HepG2 (cell line): ENCODE results near the gene NUCB1. TPM values are rescaled to one million over a fixed set of nuclear protein-coding genes. Genes with fewer than 3 reads are reported as not detected.
A peak's percentile ranks its signal among the peaks of the same experiment; 100 is the strongest.

Experiments
- CC2D1A ChIP-seq: sonication (generic); formaldehyde crosslinking; IDR thresholded peaks from 2 replicates; pipeline ENCODE4 v1.8.1; 2023; ENCODE audit warnings: mild to moderate bottlenecking, missing genetic modification reagents
- EEA1 ChIP-seq: sonication (generic); formaldehyde crosslinking; IDR thresholded peaks from 2 replicates; pipeline ENCODE4 v1.5.1; 2020; ENCODE audit warnings: mild to moderate bottlenecking, missing genetic modification reagents, borderline replicate concordance
- FOXC1 ChIP-seq: sonication (generic); formaldehyde crosslinking; IDR thresholded peaks from 2 replicates; pipeline ENCODE4 v1.8.0; 2022; ENCODE audit warnings: mild to moderate bottlenecking, missing genetic modification reagents, borderline replicate concordance
- MAFG ChIP-seq: sonication (generic); formaldehyde crosslinking; IDR thresholded peaks from 2 replicates; pipeline ENCODE4 v1.5.1; 2020; ENCODE audit warnings: mild to moderate bottlenecking, missing genetic modification reagents
- MIXL1 ChIP-seq: IDR thresholded peaks from 2 replicates; pipeline ENCODE4 v1.6.1; 2016
- MLLT10 ChIP-seq: sonication (generic); formaldehyde crosslinking; IDR thresholded peaks from 2 replicates; pipeline ENCODE4 v1.4.0; 2020; ENCODE audit warnings: missing genetic modification reagents
- NFIB ChIP-seq: sonication (generic); formaldehyde crosslinking; IDR thresholded peaks from 2 replicates; pipeline ENCODE4 v1.9.0; 2021; ENCODE audit warnings: missing genetic modification reagents, mild to moderate bottlenecking, borderline replicate concordance
- RBM39 ChIP-seq: fragments of 200-400 bp; formaldehyde crosslinking; IDR thresholded peaks from one replicate; pipeline ENCODE4 v1.6.1; 2018; ENCODE audit warnings: antibody characterized with exemption, mild to moderate bottlenecking, low read depth, low read length; ENCODE audit not compliant: poor library complexity, severe bottlenecking
- REL ChIP-seq: sonication (generic); formaldehyde crosslinking; conservative IDR thresholded peaks from 2 replicates; pipeline ENCODE4 v1.8.0; 2022; ENCODE audit warnings: mild to moderate bottlenecking, missing genetic modification reagents, moderate library complexity
- RXRA ChIP-seq: sonication (generic); formaldehyde crosslinking; IDR thresholded peaks from 2 replicates; pipeline ENCODE4 v1.5.1; 2020; ENCODE audit warnings: missing genetic modification reagents
- ZBTB8A ChIP-seq: sonication (generic); formaldehyde crosslinking; IDR thresholded peaks from 2 replicates; pipeline ENCODE4 v1.4.0; 2020; ENCODE audit warnings: mild to moderate bottlenecking, low read depth, missing genetic modification reagents, borderline replicate concordance
- ZNF34 ChIP-seq: sonication (generic); formaldehyde crosslinking; IDR thresholded peaks from 2 replicates; pipeline ENCODE4 v1.4.0; 2020; ENCODE audit warnings: mild to moderate bottlenecking, missing genetic modification reagents, borderline replicate concordance
- ZNF460 ChIP-seq: sonication (generic); formaldehyde crosslinking; IDR thresholded peaks from 2 replicates; pipeline ENCODE4 v1.5.1; 2020; ENCODE audit warnings: missing genetic modification reagents, mild to moderate bottlenecking, borderline replicate concordance
- ZNF616 ChIP-seq: sonication (generic); formaldehyde crosslinking; IDR thresholded peaks from 2 replicates; pipeline ENCODE4 v1.5.0; 2020; ENCODE audit warnings: low read depth, mild to moderate bottlenecking, missing genetic modification reagents
- ZNF737 ChIP-seq: sonication (generic); formaldehyde crosslinking; IDR thresholded peaks from 2 replicates; pipeline ENCODE4 v1.5.0; 2020; ENCODE audit warnings: missing genetic modification reagents, mild to moderate bottlenecking, borderline replicate concordance
- polyA plus RNA-seq, 8 experiments: library from polyadenylated mRNA; depleted of rRNA in 3 of 8; stranded (reverse) in 7 of 8; unstranded in 1 of 8; fragments of >200 nt; fragmentation: Illumina TruSeq in 4 of 8; extraction: Trizol in 4 of 8; gene quantifications; 2 replicates each; pipeline versions ENCODE4 v1.2.1 to v1.2.3, GENCODE V29; 2011 to 2016; ENCODE audit warnings: low read depth in 4 of 8, missing spikeins in 1 of 8, mixed read lengths in 1 of 8; ENCODE audit not compliant: insufficient read depth in 1 of 8
- total RNA-seq, 5 experiments: library from RNA; depleted of rRNA; stranded (reverse); fragments of >200 nt; fragmentation: Illumina TruSeq; extraction: Trizol; gene quantifications; 2 replicates each; pipeline ENCODE4 v1.2.3, GENCODE V29; 2016; ENCODE audit warnings: low read depth in 1 of 5
- TF ChIP-seq, protein P1 (sequence below): fragments of 450-650 bp; IDR thresholded peaks from 2 replicates; pipeline ENCODE4 v1.6.1; 2017
- TF ChIP-seq, protein P2 (sequence below): conservative IDR thresholded peaks from 2 replicates; pipeline ENCODE4 v1.6.1; 2018; ENCODE audit warnings: missing genetic modification reagents
- TF ChIP-seq, protein P3 (sequence below): sonication (generic); formaldehyde crosslinking; IDR thresholded peaks from 2 replicates; pipeline ENCODE4 v1.9.0; 2021; ENCODE audit warnings: missing genetic modification reagents, borderline replicate concordance
- TF ChIP-seq, protein P4 (sequence below): sonication (generic); formaldehyde crosslinking; IDR thresholded peaks from 2 replicates; pipeline ENCODE4 v1.8.0; 2022; ENCODE audit warnings: low read depth, missing genetic modification reagents
- TF ChIP-seq, protein P5 (sequence below): sonication (generic); formaldehyde crosslinking; IDR thresholded peaks from 2 replicates; pipeline ENCODE4 v1.5.0; 2020; ENCODE audit warnings: mild to moderate bottlenecking, low read depth, missing genetic modification reagents, borderline replicate concordance

NUCB1 gene
- total and polyA plus RNA-seq, 2 of the 13 experiments (the other 11 are each of a cell fraction or from before 2014, with no cell fraction given): 82.3 to 106 TPM

DNA sequence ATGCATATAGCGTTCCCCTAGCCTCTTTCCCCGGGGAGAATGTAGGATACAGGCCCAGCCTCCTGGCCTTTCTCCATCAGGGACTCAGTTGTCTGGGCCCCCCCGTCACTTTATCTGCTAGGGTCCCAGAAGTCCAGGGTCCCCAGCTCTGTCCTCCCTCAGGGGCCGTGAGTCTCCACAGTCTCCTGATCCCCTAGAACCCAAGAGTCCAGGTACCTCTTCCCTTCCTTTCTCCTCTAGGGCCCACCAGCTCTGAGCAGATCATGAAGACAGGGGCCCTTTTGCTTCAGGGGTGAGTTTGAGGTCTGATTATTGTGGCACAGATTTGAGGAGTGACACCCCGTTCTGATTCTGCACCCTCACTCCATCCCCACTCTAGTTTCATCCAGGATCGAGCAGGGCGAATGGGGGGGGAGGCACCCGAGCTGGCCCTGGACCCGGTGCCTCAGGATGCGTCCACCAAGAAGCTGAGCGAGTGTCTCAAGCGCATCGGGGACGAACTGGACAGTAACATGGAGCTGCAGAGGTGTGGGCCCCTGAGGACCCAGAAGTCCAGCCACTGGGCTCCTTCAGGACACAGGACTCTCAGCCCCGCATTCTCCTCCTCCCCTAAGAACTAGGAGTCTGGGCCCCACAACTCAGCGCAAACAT, 55.3 kb downstream of the NUCB1 start (continued):
- TF ChIP-seq RBM39: no peak
- no peak for TF ChIP-seq EEA1 (CRISPR knock-in tag)
- TF ChIP-seq, protein P1, sequence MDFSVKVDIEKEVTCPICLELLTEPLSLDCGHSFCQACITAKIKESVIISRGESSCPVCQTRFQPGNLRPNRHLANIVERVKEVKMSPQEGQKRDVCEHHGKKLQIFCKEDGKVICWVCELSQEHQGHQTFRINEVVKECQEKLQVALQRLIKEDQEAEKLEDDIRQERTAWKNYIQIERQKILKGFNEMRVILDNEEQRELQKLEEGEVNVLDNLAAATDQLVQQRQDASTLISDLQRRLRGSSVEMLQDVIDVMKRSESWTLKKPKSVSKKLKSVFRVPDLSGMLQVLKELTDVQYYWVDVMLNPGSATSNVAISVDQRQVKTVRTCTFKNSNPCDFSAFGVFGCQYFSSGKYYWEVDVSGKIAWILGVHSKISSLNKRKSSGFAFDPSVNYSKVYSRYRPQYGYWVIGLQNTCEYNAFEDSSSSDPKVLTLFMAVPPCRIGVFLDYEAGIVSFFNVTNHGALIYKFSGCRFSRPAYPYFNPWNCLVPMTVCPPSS: no peak
- TF ChIP-seq, protein P2, sequence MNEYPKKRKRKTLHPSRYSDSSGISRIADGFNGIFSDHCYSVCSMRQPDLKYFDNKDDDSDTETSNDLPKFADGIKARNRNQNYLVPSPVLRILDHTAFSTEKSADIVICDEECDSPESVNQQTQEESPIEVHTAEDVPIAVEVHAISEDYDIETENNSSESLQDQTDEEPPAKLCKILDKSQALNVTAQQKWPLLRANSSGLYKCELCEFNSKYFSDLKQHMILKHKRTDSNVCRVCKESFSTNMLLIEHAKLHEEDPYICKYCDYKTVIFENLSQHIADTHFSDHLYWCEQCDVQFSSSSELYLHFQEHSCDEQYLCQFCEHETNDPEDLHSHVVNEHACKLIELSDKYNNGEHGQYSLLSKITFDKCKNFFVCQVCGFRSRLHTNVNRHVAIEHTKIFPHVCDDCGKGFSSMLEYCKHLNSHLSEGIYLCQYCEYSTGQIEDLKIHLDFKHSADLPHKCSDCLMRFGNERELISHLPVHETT: no peak
- TF ChIP-seq ZBTB8A (CRISPR knock-in tag): no peak
- TF ChIP-seq MIXL1 (CRISPR knock-in tag): no peak
- 0 out of 2 replicates have a peak, but pooled peaks have one; percentile 7 for TF ChIP-seq ZNF616 (CRISPR knock-in tag)
- TF ChIP-seq ZNF460 (CRISPR knock-in tag): no peak
- TF ChIP-seq REL (CRISPR knock-in tag): 0 out of 2 replicates have a peak, but pooled peaks have one; percentile 31
- TF ChIP-seq FOXC1 (CRISPR knock-in tag): no peak
- TF ChIP-seq, protein P3, sequence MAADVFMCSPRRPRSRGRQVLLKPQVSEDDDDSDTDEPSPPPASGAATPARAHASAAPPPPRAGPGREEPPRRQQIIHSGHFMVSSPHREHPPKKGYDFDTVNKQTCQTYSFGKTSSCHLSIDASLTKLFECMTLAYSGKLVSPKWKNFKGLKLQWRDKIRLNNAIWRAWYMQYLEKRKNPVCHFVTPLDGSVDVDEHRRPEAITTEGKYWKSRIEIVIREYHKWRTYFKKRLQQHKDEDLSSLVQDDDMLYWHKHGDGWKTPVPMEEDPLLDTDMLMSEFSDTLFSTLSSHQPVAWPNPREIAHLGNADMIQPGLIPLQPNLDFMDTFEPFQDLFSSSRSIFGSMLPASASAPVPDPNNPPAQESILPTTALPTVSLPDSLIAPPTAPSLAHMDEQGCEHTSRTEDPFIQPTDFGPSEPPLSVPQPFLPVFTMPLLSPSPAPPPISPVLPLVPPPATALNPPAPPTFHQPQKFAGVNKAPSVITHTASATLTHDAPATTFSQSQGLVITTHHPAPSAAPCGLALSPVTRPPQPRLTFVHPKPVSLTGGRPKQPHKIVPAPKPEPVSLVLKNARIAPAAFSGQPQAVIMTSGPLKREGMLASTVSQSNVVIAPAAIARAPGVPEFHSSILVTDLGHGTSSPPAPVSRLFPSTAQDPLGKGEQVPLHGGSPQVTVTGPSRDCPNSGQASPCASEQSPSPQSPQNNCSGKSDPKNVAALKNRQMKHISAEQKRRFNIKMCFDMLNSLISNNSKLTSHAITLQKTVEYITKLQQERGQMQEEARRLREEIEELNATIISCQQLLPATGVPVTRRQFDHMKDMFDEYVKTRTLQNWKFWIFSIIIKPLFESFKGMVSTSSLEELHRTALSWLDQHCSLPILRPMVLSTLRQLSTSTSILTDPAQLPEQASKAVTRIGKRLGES: no peak
- TF ChIP-seq RXRA: no peak
- no peak for TF ChIP-seq MAFG (CRISPR knock-in tag)
- TF ChIP-seq, protein P4, sequence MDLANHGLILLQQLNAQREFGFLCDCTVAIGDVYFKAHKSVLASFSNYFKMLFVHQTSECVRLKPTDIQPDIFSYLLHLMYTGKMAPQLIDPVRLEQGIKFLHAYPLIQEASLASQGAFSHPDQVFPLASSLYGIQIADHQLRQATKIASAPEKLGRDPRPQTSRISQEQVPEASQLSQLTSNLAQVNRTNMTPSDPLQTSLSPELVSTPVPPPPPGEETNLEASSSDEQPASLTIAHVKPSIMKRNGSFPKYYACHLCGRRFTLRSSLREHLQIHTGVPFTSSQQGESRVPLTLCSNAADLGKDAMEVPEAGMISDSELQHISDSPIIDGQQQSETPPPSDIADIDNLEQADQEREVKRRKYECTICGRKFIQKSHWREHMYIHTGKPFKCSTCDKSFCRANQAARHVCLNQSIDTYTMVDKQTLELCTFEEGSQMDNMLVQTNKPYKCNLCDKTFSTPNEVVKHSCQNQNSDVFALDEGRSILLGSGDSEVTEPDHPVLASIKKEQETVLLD (CRISPR knock-in tag): no peak
- no peak for TF ChIP-seq MLLT10 (CRISPR knock-in tag)
- TF ChIP-seq, protein P5, sequence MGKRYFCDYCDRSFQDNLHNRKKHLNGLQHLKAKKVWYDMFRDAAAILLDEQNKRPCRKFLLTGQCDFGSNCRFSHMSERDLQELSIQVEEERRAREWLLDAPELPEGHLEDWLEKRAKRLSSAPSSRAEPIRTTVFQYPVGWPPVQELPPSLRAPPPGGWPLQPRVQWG: no peak
- no peak for TF ChIP-seq NFIB (CRISPR knock-in tag)
- TF ChIP-seq CC2D1A (CRISPR knock-in tag): no peak
- TF ChIP-seq ZNF737 (CRISPR knock-in tag): no peak
- no peak for TF ChIP-seq ZNF34 (CRISPR knock-in tag)
